GM23338 (cell line): ENCODE results near the gene OR52E2. TPM values are rescaled to one million over a fixed set of nuclear protein-coding genes. Genes with fewer than 3 reads are reported as not detected.

Experiments
- ATAC-seq: fragments of 200-7000 bp; cut with Tn5 transposase; 3 replicates; pipeline ENCODE4 v1.9.1; 2020
- DNase-seq: peaks from one replicate; pipeline ENCODE4 v3.0.0-alpha.2; 2015; ENCODE audit warnings: low spot score
- H2AFZ ChIP-seq: fragments of 200-600 bp; sonication (generic); 2 replicates; pipeline ENCODE4 v1.8.0; 2016; ENCODE audit warnings: antibody characterized with exemption, mild to moderate bottlenecking, moderate library complexity
- H3F3A ChIP-seq: fragments of 200-600 bp; sonication (generic); replicated peaks from 2 replicates; pipeline ENCODE4 v1.8.0; 2017; ENCODE audit warnings: antibody characterized with exemption, mixed run types, low read depth
- H3K27ac ChIP-seq: fragments of 200-600 bp; sonication (generic); 2 replicates; pipeline ENCODE4 v1.6.1; 2016; ENCODE audit warnings: low read depth
- H3K27me3 ChIP-seq: fragments of 200-600 bp; sonication (generic); 2 replicates; pipeline ENCODE4 v1.8.0; 2016; ENCODE audit warnings: mild to moderate bottlenecking, mixed run types, moderate library complexity; ENCODE audit not compliant: insufficient read depth
- H3K36me3 ChIP-seq: fragments of 200-600 bp; sonication (generic); 2 replicates; pipeline ENCODE4 v1.8.0; 2016; ENCODE audit warnings: mild to moderate bottlenecking; ENCODE audit not compliant: insufficient read depth
- H3K4me1 ChIP-seq: fragments of 200-600 bp; sonication (generic); 2 replicates; pipeline ENCODE4 v1.8.0; 2016; ENCODE audit warnings: mild to moderate bottlenecking, moderate library complexity; ENCODE audit not compliant: insufficient read depth
- H3K4me2 ChIP-seq: fragments of 200-600 bp; sonication (generic); 2 replicates; pipeline ENCODE4 v1.7.1; 2017; ENCODE audit warnings: mixed run types
- H3K4me3 ChIP-seq: fragments of 200-600 bp; sonication (generic); 2 replicates; pipeline ENCODE4 v1.6.1; 2016; ENCODE audit warnings: mixed run types
- H3K79me2 ChIP-seq: fragments of 200-600 bp; sonication (generic); replicated peaks from 2 replicates; pipeline ENCODE4 v1.8.0; 2017; ENCODE audit warnings: mild to moderate bottlenecking; ENCODE audit not compliant: insufficient read depth
- H3K9me2 ChIP-seq: fragments of 200-600 bp; sonication (generic); 2 replicates; pipeline ENCODE4 v1.8.0; 2017; ENCODE audit not compliant: insufficient read depth
- H4K20me1 ChIP-seq: fragments of 200-600 bp; sonication (generic); replicated peaks from 2 replicates; pipeline ENCODE4 v1.8.0; 2017; ENCODE audit warnings: mild to moderate bottlenecking; ENCODE audit not compliant: insufficient read depth
- H3K27ac Mint-ChIP-seq: 2 replicates; pipeline ENCODE4 v1.8.0; 2020; ENCODE audit warnings: inconsistent platforms, mild to moderate bottlenecking, moderate library complexity, mixed read lengths
- H3K27me3 Mint-ChIP-seq: 3 replicates; pipeline ENCODE4 v1.8.0; 2022; ENCODE audit warnings: low read depth, mild to moderate bottlenecking, moderate library complexity, mixed read lengths, inconsistent platforms; ENCODE audit not compliant: insufficient read depth, poor library complexity
- H3K36me3 Mint-ChIP-seq: 3 replicates; pipeline ENCODE4 v1.8.0; 2021; ENCODE audit warnings: low read depth, mild to moderate bottlenecking, inconsistent platforms, moderate library complexity, mixed read lengths
- H3K4me1 Mint-ChIP-seq: 3 replicates; pipeline ENCODE4 v1.8.0; 2020; ENCODE audit warnings: mild to moderate bottlenecking, inconsistent platforms, mixed read lengths
- H3K4me3 Mint-ChIP-seq: 3 replicates; pipeline ENCODE4 v1.8.0; 2021; ENCODE audit warnings: moderate library complexity, mild to moderate bottlenecking, inconsistent platforms, mixed read lengths
- H3K9me3 Mint-ChIP-seq: 3 replicates; pipeline ENCODE4 v1.8.0; 2020; ENCODE audit warnings: moderate library complexity, mild to moderate bottlenecking, inconsistent platforms, mixed read lengths
- CREB1 ChIP-seq: fragments of 250-450 bp; sonication (Bioruptor Pico); IDR thresholded peaks from 2 replicates; pipeline ENCODE4 v1.5.0; 2020; ENCODE audit warnings: low read depth, mild to moderate bottlenecking, moderate library complexity
- EZH2 ChIP-seq: fragments of 200-600 bp; sonication (generic); IDR thresholded peaks from one replicate; pipeline ENCODE4 v1.8.0; 2017; ENCODE audit warnings: antibody characterized with exemption, mild to moderate bottlenecking, low read depth; ENCODE audit not compliant: unreplicated experiment
- EZH2phosphoT487 ChIP-seq: fragments of 200-600 bp; sonication (generic); IDR thresholded peaks from one replicate; pipeline ENCODE4 v1.8.1; 2018; ENCODE audit warnings: antibody characterized with exemption; ENCODE audit not compliant: unreplicated experiment
- POLR2AphosphoS5 ChIP-seq: IDR thresholded peaks from 2 replicates; pipeline ENCODE4 v1.6.1; 2016; ENCODE audit warnings: antibody characterized with exemption, low read depth
- STAT1 ChIP-seq: IDR thresholded peaks from one replicate; pipeline ENCODE4 v1.6.1; 2016; ENCODE audit warnings: antibody characterized with exemption; ENCODE audit not compliant: unreplicated experiment
- ZNF114 ChIP-seq: fragments of 250-450 bp; sonication (Bioruptor Pico); IDR thresholded peaks from 2 replicates; pipeline ENCODE4 v1.5.0; 2020; ENCODE audit warnings: mild to moderate bottlenecking, moderate library complexity
- ZNF331 ChIP-seq: fragments of 250-450 bp; sonication (Bioruptor Pico); IDR thresholded peaks from 2 replicates; pipeline ENCODE4 v1.5.0; 2020; ENCODE audit warnings: low read depth, mild to moderate bottlenecking, moderate library complexity
- polyA plus RNA-seq: library from polyadenylated mRNA; unstranded; fragments of >200 nt; fragmentation: Nextera tagmentation; extraction: Ambion mirVana; gene quantifications from 2 replicates; pipeline ENCODE4 v1.2.1, GENCODE V29; 2016
- total RNA-seq: library from RNA; depleted of rRNA; stranded (reverse); fragments of >200 nt; shearing (Covaris generic); gene quantifications from 2 replicates; pipeline ENCODE4 v1.2.3, GENCODE V29; 2014
- TF ChIP-seq, protein P1 (sequence below): IDR thresholded peaks from 2 replicates; pipeline ENCODE4 v1.6.1; 2016; ENCODE audit warnings: antibody characterized with exemption
- TF ChIP-seq, protein P2 (sequence below), 2 experiments: fragments of 200-600 bp in 1 of 2; sonication (generic) in 1 of 2; conservative IDR thresholded peaks; 2 replicates each; pipeline versions ENCODE4 v1.5.1 to v1.6.1; 2016 to 2017; ENCODE audit warnings: antibody characterized with exemption in 2 of 2, low read depth in 2 of 2, mild to moderate bottlenecking in 2 of 2, moderate library complexity in 1 of 2
- TF ChIP-seq, protein P3 (sequence below): fragments of 250-450 bp; sonication (Bioruptor Pico); IDR thresholded peaks from 2 replicates; pipeline ENCODE4 v1.5.0; 2020; ENCODE audit warnings: mild to moderate bottlenecking, moderate library complexity

Gene OR52E2
- total and polyA plus RNA-seq, 2 experiments from 2014 or later, result not detected

DNA sequence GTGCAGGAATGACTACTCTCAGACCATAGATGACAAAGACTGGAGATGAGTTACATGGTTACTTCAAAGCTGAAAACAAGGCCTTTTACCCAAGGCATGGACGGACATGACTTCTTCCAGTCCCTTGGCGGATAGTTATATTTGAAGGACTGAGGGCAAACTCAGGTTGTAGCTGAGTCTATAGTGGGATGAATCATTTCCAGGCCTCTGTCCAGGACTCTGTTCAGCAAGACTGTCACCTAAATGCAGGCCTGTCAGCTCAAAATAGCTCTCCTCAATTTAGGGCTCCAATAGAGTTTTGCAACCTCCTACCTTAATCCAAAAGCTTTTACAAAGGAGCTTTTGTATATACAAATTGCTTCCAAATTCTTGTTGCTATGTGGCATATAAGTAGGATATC, 37.4 kb downstream of the OR52E2 start:
- H3K27me3 Mint-ChIP-seq, result peaks cover 2% of the 10 kb centered on the region
- peaks cover 12% of the 10 kb centered on the region; the same call in 2 of the 3 replicates for H3K9me3 Mint-ChIP-seq
- H3K27ac ChIP-seq, result no peak overlapping the region
- no peaks in the 10 kb centered on the region for H3K27me3 ChIP-seq
- no peaks in the 10 kb centered on the region for H3K36me3 Mint-ChIP-seq
- TF ChIP-seq EZH2phosphoT487, result no peak
- no peak for TF ChIP-seq STAT1
- TF ChIP-seq CREB1, result no peak
- no peak for TF ChIP-seq ZNF114 (CRISPR knock-in tag)
- TF ChIP-seq ZNF331 (CRISPR knock-in tag), result no peak
- H3K9me2 ChIP-seq, result 0 out of 2 replicates have a peak, but pooled peaks cover 4% of the 10 kb centered on the region
- H4K20me1 ChIP-seq, result no peaks in the 10 kb centered on the region
- no peak overlapping the region for H3K4me2 ChIP-seq
- ATAC-seq, result no peak
- H3K36me3 ChIP-seq, result no peaks in the 10 kb centered on the region
- H3K79me2 ChIP-seq, result no peaks in the 10 kb centered on the region
- H3K4me1 ChIP-seq, result no peaks in the 10 kb centered on the region
- no peaks in the 10 kb centered on the region for H3K4me1 Mint-ChIP-seq
- H3K4me3 Mint-ChIP-seq, result no peak overlapping the region
- DNase-seq, result no peak
- no peak overlapping the region for H2AFZ ChIP-seq
- no peak overlapping the region for H3K27ac Mint-ChIP-seq
- no peak overlapping the region for H3K4me3 ChIP-seq
- no peaks in the 10 kb centered on the region for H3F3A ChIP-seq

DNA sequence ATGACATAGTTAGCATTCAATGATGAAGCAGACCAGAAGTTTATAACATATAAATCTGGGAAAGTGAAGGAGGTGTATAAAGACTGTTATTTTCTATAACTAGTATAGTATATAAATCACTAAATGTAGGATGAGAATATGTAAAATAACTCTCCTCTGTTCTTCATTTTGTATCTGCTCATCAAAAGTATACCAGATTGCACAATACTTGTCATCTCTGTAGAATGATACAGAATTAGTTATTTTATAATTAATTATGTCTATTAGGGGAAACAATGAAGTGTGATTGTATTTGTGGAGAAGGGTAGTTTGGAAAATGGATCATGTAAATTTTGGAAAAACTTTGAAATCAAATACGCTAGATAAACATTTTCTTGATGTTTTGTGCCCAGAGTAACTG, 46.4 kb downstream of the OR52E2 start:
- Histone ChIP-seq H4K20me1 (no peaks in the 10 kb centered on the region), H2AFZ (no peak overlapping the region), H3K27ac (no peak overlapping the region), H3K4me3 (no peak overlapping the region), H3K36me3 (no peaks in the 10 kb centered on the region), H3K27me3 (no peaks in the 10 kb centered on the region), H3K4me1 (no peaks in the 10 kb centered on the region), H3F3A (no peaks in the 10 kb centered on the region), H3K79me2 (no peaks in the 10 kb centered on the region), H3K9me2 (no peaks in the 10 kb centered on the region; the same call in 1 of the 2 replicates), H3K4me2 (no peak overlapping the region)
- Mint-ChIP-seq H3K4me1 (no peaks in the 10 kb centered on the region), H3K27me3 (peaks cover 4% of the 10 kb centered on the region), H3K27ac (no peak overlapping the region), H3K4me3 (no peak overlapping the region), H3K9me3 (no peaks in the 10 kb centered on the region), H3K36me3 (no peaks in the 10 kb centered on the region)
- no peak for DNase-seq
- ATAC-seq, result no peak
- TF ChIP-seq, protein P1, sequence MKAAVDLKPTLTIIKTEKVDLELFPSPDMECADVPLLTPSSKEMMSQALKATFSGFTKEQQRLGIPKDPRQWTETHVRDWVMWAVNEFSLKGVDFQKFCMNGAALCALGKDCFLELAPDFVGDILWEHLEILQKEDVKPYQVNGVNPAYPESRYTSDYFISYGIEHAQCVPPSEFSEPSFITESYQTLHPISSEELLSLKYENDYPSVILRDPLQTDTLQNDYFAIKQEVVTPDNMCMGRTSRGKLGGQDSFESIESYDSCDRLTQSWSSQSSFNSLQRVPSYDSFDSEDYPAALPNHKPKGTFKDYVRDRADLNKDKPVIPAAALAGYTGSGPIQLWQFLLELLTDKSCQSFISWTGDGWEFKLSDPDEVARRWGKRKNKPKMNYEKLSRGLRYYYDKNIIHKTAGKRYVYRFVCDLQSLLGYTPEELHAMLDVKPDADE, result no peak
- no peak for TF ChIP-seq CREB1
- no peak for TF ChIP-seq STAT1
- TF ChIP-seq, protein P2, sequence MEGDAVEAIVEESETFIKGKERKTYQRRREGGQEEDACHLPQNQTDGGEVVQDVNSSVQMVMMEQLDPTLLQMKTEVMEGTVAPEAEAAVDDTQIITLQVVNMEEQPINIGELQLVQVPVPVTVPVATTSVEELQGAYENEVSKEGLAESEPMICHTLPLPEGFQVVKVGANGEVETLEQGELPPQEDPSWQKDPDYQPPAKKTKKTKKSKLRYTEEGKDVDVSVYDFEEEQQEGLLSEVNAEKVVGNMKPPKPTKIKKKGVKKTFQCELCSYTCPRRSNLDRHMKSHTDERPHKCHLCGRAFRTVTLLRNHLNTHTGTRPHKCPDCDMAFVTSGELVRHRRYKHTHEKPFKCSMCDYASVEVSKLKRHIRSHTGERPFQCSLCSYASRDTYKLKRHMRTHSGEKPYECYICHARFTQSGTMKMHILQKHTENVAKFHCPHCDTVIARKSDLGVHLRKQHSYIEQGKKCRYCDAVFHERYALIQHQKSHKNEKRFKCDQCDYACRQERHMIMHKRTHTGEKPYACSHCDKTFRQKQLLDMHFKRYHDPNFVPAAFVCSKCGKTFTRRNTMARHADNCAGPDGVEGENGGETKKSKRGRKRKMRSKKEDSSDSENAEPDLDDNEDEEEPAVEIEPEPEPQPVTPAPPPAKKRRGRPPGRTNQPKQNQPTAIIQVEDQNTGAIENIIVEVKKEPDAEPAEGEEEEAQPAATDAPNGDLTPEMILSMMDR (conservative IDR thresholded peaks at IDR 0.05; ENCODE audit: low read depth in 2 of 2), result no peak
- no peak for TF ChIP-seq POLR2AphosphoS5
- TF ChIP-seq, protein P3, sequence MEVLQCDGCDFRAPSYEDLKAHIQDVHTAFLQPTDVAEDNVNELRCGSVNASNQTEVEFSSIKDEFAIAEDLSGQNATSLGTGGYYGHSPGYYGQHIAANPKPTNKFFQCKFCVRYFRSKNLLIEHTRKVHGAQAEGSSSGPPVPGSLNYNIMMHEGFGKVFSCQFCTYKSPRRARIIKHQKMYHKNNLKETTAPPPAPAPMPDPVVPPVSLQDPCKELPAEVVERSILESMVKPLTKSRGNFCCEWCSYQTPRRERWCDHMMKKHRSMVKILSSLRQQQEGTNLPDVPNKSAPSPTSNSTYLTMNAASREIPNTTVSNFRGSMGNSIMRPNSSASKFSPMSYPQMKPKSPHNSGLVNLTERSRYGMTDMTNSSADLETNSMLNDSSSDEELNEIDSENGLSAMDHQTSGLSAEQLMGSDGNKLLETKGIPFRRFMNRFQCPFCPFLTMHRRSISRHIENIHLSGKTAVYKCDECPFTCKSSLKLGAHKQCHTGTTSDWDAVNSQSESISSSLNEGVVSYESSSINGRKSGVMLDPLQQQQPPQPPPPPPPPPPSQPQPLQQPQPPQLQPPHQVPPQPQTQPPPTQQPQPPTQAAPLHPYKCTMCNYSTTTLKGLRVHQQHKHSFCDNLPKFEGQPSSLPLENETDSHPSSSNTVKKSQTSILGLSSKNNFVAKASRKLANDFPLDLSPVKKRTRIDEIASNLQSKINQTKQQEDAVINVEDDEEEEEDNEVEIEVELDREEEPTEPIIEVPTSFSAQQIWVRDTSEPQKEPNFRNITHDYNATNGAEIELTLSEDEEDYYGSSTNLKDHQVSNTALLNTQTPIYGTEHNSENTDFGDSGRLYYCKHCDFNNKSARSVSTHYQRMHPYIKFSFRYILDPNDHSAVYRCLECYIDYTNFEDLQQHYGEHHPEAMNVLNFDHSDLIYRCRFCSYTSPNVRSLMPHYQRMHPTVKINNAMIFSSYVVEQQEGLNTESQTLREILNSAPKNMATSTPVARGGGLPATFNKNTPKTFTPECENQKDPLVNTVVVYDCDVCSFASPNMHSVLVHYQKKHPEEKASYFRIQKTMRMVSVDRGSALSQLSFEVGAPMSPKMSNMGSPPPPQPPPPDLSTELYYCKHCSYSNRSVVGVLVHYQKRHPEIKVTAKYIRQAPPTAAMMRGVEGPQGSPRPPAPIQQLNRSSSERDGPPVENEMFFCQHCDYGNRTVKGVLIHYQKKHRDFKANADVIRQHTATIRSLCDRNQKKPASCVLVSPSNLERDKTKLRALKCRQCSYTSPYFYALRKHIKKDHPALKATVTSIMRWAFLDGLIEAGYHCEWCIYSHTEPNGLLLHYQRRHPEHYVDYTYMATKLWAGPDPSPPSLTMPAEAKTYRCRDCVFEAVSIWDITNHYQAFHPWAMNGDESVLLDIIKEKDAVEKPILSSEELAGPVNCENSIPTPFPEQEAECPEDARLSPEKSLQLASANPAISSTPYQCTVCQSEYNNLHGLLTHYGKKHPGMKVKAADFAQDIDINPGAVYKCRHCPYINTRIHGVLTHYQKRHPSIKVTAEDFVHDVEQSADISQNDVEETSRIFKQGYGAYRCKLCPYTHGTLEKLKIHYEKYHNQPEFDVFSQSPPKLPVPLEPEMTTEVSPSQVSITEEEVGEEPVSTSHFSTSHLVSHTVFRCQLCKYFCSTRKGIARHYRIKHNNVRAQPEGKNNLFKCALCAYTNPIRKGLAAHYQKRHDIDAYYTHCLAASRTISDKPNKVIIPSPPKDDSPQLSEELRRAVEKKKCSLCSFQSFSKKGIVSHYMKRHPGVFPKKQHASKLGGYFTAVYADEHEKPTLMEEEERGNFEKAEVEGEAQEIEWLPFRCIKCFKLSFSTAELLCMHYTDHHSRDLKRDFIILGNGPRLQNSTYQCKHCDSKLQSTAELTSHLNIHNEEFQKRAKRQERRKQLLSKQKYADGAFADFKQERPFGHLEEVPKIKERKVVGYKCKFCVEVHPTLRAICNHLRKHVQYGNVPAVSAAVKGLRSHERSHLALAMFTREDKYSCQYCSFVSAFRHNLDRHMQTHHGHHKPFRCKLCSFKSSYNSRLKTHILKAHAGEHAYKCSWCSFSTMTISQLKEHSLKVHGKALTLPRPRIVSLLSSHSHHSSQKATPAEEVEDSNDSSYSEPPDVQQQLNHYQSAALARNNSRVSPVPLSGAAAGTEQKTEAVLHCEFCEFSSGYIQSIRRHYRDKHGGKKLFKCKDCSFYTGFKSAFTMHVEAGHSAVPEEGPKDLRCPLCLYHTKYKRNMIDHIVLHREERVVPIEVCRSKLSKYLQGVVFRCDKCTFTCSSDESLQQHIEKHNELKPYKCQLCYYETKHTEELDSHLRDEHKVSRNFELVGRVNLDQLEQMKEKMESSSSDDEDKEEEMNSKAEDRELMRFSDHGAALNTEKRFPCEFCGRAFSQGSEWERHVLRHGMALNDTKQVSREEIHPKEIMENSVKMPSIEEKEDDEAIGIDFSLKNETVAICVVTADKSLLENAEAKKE (CRISPR knock-in tag), result no peak
- TF ChIP-seq EZH2phosphoT487, result no peak
- TF ChIP-seq EZH2, result no peak
